Endothelial cell of umbilical vein (primary cell): ENCODE results near the gene R3HDML. TPM values are rescaled to one million over a fixed set of nuclear protein-coding genes. Genes with fewer than 3 reads are reported as not detected.

Experiments
- BruUV-seq: library from RNA; stranded (reverse); fragments of 400-500 nt; replicated peaks from 2 replicates; lab custom pipeline; 2021; lab: Mats Ljungman, UMichigan
- CTCF ChIA-PET: fragments of 300-600, 350-600 bp; sonication (Branson Sonifier 250); formaldehyde crosslinking; loops from one replicate; lab custom pipeline; 2021; ENCODE audit warnings: antibody characterized with exemption, inconsistent platforms; lab: Charles Lee
- POLR2A ChIA-PET: fragments of 300-600, 350-600 bp; sonication (Branson Sonifier 250); formaldehyde crosslinking; loops from one replicate; lab custom pipeline; 2021; ENCODE audit warnings: antibody characterized with exemption, inconsistent platforms; lab: Charles Lee
- DNase-seq: peaks from one replicate; pipeline ENCODE4 v3.0.0-alpha.2; 2011; ENCODE audit warnings: low read depth, low spot score
- FAIRE-seq: peaks from 2 replicates; lab custom pipeline; 2011; peaks lifted over from hg19 to GRCh38; lab: Jason Lieb, UNC
- H2AFZ ChIP-seq: 2 replicates; pipeline ENCODE4 v1.6.0; 2012; ENCODE audit warnings: low read depth, low read length, control low read depth, inconsistent platforms
- H3K27ac ChIP-seq: 2 replicates; pipeline ENCODE4 v1.5.1; 2011; ENCODE audit warnings: low read depth, mild to moderate bottlenecking, control low read depth, low read length, moderate library complexity; ENCODE audit not compliant: insufficient read depth
- H3K27me3 ChIP-seq, 2 experiments: 2 replicates each; pipeline versions ENCODE4 v1.6.0 to v1.6.1; 2011; ENCODE audit warnings: low read length in 2 of 2, mixed read lengths in 1 of 2; ENCODE audit not compliant: control insufficient read depth in 2 of 2, insufficient read depth in 2 of 2
- H3K36me3 ChIP-seq, 2 experiments: 2 replicates in 1 of 2; 3 replicates in 1 of 2; pipeline ENCODE4 v1.5.1; 2011; ENCODE audit warnings: low read length in 2 of 2, mild to moderate bottlenecking in 1 of 2, moderate library complexity in 1 of 2; ENCODE audit not compliant: control insufficient read depth in 2 of 2, insufficient read depth in 2 of 2; ENCODE audit errors: extremely low read depth in 1 of 2
- H3K4me1 ChIP-seq: 3 replicates; pipeline ENCODE4 v1.5.1; 2011; ENCODE audit warnings: mild to moderate bottlenecking, low read length; ENCODE audit not compliant: control insufficient read depth, insufficient read depth; ENCODE audit errors: extremely low read depth
- H3K4me2 ChIP-seq: 2 replicates; pipeline ENCODE4 v1.6.1; 2011; ENCODE audit warnings: low read length, control low read depth, mixed read lengths; ENCODE audit not compliant: insufficient read depth
- H3K4me3 ChIP-seq, 3 experiments: fragments of 200-600 bp in 1 of 3; sonication (generic), shearing (Covaris generic) in 1 of 3; replicated peaks in 1 of 3; 2 replicates each; pipeline ENCODE4 v1.5.1; 2011 to 2016; ENCODE audit warnings: control low read depth in 3 of 3, low read length in 3 of 3, mild to moderate bottlenecking in 2 of 3, inconsistent platforms in 1 of 3, low read depth in 1 of 3, moderate library complexity in 1 of 3; ENCODE audit not compliant: insufficient read depth in 1 of 3
- H3K79me2 ChIP-seq: 2 replicates; pipeline ENCODE4 v1.6.0; 2012; ENCODE audit warnings: low read length, inconsistent platforms; ENCODE audit not compliant: control insufficient read depth, insufficient read depth
- H3K9ac ChIP-seq: replicated peaks from 2 replicates; pipeline ENCODE3; 2011; ENCODE audit warnings: low read length, control low read depth; ENCODE audit not compliant: insufficient read depth; ENCODE audit errors: extremely low read depth
- H3K9me1 ChIP-seq: replicated peaks from 3 replicates; pipeline ENCODE4 v1.6.0; 2011; ENCODE audit warnings: mild to moderate bottlenecking, low read length; ENCODE audit not compliant: control insufficient read depth, insufficient read depth; ENCODE audit errors: extremely low read depth
- H3K9me3 ChIP-seq: replicated peaks from 2 replicates; pipeline ENCODE4 v1.5.1; 2012; ENCODE audit warnings: low read length, inconsistent platforms; ENCODE audit not compliant: control insufficient read depth, insufficient read depth
- H4K20me1 ChIP-seq: replicated peaks from 2 replicates; pipeline ENCODE3; 2011; ENCODE audit warnings: mild to moderate bottlenecking, low read length; ENCODE audit not compliant: control insufficient read depth, insufficient read depth; ENCODE audit errors: extremely low read depth
- EZH2 ChIP-seq: IDR thresholded peaks from 2 replicates; pipeline ENCODE4 v1.6.1; 2012; ENCODE audit warnings: borderline replicate concordance, low read depth, mild to moderate bottlenecking, moderate library complexity, low read length, inconsistent platforms; ENCODE audit not compliant: severe bottlenecking
- FOS ChIP-seq: IDR thresholded peaks from 2 replicates; pipeline ENCODE4 v1.6.1; 2011; ENCODE audit warnings: mild to moderate bottlenecking, low read length, moderate library complexity, borderline replicate concordance; ENCODE audit not compliant: insufficient read depth
- GATA2 ChIP-seq: IDR thresholded peaks from 2 replicates; pipeline ENCODE4 v1.7.0; 2011; ENCODE audit warnings: low read depth, mild to moderate bottlenecking, moderate library complexity, mixed read lengths, low read length; ENCODE audit not compliant: insufficient read length, insufficient read depth
- JUN ChIP-seq: IDR thresholded peaks from 2 replicates; pipeline ENCODE4 v1.6.1; 2011; ENCODE audit warnings: borderline replicate concordance, low read depth; ENCODE audit not compliant: insufficient read length, insufficient read depth
- MYC ChIP-seq: IDR thresholded peaks from one replicate; pipeline ENCODE4 v1.6.1; 2011; ENCODE audit warnings: mild to moderate bottlenecking, low read depth, low read length
- POLR2A ChIP-seq: IDR thresholded peaks from 2 replicates; pipeline ENCODE4 v1.6.1; 2012; ENCODE audit warnings: low read depth, mild to moderate bottlenecking, control low read depth, low read length
- POLR2AphosphoS5 ChIP-seq: IDR thresholded peaks from 2 replicates; pipeline ENCODE4 v1.6.1; 2012; ENCODE audit warnings: low read depth, mild to moderate bottlenecking, control low read depth, low read length, moderate library complexity; ENCODE audit not compliant: insufficient read depth
- dilution Hi-C: fragments of 300-500 bp; cut with MboI; formaldehyde crosslinking; loops from one replicate; pipeline ENCODE4 v1.15.0; 2019; ENCODE audit warnings: low sequenced_read_pairs; ENCODE audit not compliant: extremely low pct_ligation_motif_present
- intact Hi-C: fragments of 100-400 bp; cut with micrococcal nuclease; formaldehyde crosslinking; loops from one replicate; pipeline ENCODE4 v1.10.0; 2022
- polyA plus RNA-seq, 4 experiments: library from polyadenylated mRNA; depleted of rRNA in 3 of 4; stranded (reverse) in 3 of 4; unstranded in 1 of 4; fragments of >200 nt; gene quantifications; 2 replicates each; pipeline versions ENCODE4 v1.2.1 to v1.2.3, GENCODE V29; 2011 to 2012; ENCODE audit warnings: missing spikeins in 1 of 4
- total RNA-seq: library from RNA; stranded (reverse); gene quantifications from 2 replicates; pipeline ENCODE4 v1.2.3, GENCODE V29; 2021
- TF ChIP-seq, protein P1 (sequence below), 2 donors: IDR thresholded peaks; 1 replicate in 1 of 2; 2 replicates in 1 of 2; pipeline ENCODE4 v1.5.1; 2011; ENCODE audit warnings: low read length in 2 of 2, mild to moderate bottlenecking in 2 of 2, moderate library complexity in 2 of 2, control low read depth in 1 of 2, inconsistent platforms in 1 of 2, low read depth in 1 of 2; ENCODE audit not compliant: insufficient read depth in 1 of 2; ENCODE audit errors: extremely low read depth in 1 of 2
- TF ChIP-seq, protein P2 (sequence below): IDR thresholded peaks from 2 replicates; pipeline ENCODE4 v1.6.1; 2011; ENCODE audit not compliant: insufficient read depth, insufficient read length

R3HDML gene
- total and polyA plus RNA-seq, 2 donors (not counting 3 experiments of a cell fraction or from before 2014, with no cell fraction given): not detected

- dilution Hi-C loops: no loop called here
- BruUV-seq: no TSS peak
- H3K36me3 ChIP-seq: no peaks in the 10 kb centered on the region
Measured at GRCh38 chr20:44357020-44357419, 20.2 kb downstream of the R3HDML start.

More at GRCh38 chr20:44357020-44357419, 20.2 kb downstream of the R3HDML start:
- FAIRE-seq: no peak
- no peaks in the 10 kb centered on the region for H3K79me2 ChIP-seq
- no peak overlapping the region for H3K9ac ChIP-seq
- POLR2A ChIA-PET: no interaction called here
- H3K4me3 ChIP-seq: no peak overlapping the region
- no peaks in the 10 kb centered on the region for H3K4me1 ChIP-seq
- CTCF ChIA-PET: interaction anchor here (1.0 kb wide), 1 partner anchor 28 kb away, joined by 3 read pairs; no protein-coding TSS in a partner anchor
- no peaks in the 10 kb centered on the region for H3K9me3 ChIP-seq
- intact Hi-C loops: no loop called here
- no peak overlapping the region for H3K27ac ChIP-seq
- H4K20me1 ChIP-seq: no peaks in the 10 kb centered on the region
- no peaks in the 10 kb centered on the region for H3K27me3 ChIP-seq
- H2AFZ ChIP-seq: no peak overlapping the region
- TF ChIP-seq, protein P1, sequence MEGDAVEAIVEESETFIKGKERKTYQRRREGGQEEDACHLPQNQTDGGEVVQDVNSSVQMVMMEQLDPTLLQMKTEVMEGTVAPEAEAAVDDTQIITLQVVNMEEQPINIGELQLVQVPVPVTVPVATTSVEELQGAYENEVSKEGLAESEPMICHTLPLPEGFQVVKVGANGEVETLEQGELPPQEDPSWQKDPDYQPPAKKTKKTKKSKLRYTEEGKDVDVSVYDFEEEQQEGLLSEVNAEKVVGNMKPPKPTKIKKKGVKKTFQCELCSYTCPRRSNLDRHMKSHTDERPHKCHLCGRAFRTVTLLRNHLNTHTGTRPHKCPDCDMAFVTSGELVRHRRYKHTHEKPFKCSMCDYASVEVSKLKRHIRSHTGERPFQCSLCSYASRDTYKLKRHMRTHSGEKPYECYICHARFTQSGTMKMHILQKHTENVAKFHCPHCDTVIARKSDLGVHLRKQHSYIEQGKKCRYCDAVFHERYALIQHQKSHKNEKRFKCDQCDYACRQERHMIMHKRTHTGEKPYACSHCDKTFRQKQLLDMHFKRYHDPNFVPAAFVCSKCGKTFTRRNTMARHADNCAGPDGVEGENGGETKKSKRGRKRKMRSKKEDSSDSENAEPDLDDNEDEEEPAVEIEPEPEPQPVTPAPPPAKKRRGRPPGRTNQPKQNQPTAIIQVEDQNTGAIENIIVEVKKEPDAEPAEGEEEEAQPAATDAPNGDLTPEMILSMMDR (IDR thresholded peaks at IDR 0.05; ENCODE audit: extremely low read depth in 1 of 2, insufficient read depth in 1 of 2, low read depth in 1 of 2, low read length in 2 of 2): no peak
- TF ChIP-seq FOS (no peak), JUN (no peak), MYC (no peak), GATA2 (no peak), EZH2 (no peak), POLR2A (no peak), POLR2AphosphoS5 (no peak)
- TF ChIP-seq, protein P2, sequence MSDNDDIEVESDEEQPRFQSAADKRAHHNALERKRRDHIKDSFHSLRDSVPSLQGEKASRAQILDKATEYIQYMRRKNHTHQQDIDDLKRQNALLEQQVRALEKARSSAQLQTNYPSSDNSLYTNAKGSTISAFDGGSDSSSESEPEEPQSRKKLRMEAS: no peak
- no peak overlapping the region for H3K4me2 ChIP-seq
- no peak for DNase-seq
- no peaks in the 10 kb centered on the region for H3K9me1 ChIP-seq
